ENCODE data around the gene MIS18A. TPM values are rescaled to one million over a fixed set of nuclear protein-coding genes. Genes with fewer than 3 reads are reported as not detected.

The MIS18A gene
- total RNA-seq, 5 donors from 2014 or later (not counting 1 experiment from before 2014, with no cell fraction given): 4.5 to 10.0 (median 9.5) TPM

GRCh38 chr21:32282992-32283391, 4.1 kb upstream of the MIS18A start:
- ChIA-PET CTCF (no interaction called here), POLR2A (no interaction called here)
- Mint-ChIP-seq H3K27ac (no peak overlapping the region), H3K4me3 (no peak overlapping the region), H3K4me1 (peaks cover 18 to 22% (median 20%) of the 10 kb centered on the region in 3 donors), H3K9me3 (no peaks in the 10 kb centered on the region), H3K36me3 (peaks cover 6% of the 10 kb centered on the region), H3K27me3 (no peaks in the 10 kb centered on the region)
- H3K4me3 ChIP-seq (ENCODE audit: control insufficient read depth in 1 of 2, extremely low read depth in 1 of 2, low read length in 1 of 2): no peak overlapping the region
- no peak for ATAC-seq (replicated peaks in 1 of 4)
- no peaks in the 10 kb centered on the region for H3K36me3 ChIP-seq (ENCODE audit: control insufficient read depth in 2 of 2, extremely low read depth in 1 of 2, insufficient read depth in 1 of 2, low read length in 1 of 2)
- DNase-seq: no peak
- WGBS (ENCODE audit: insufficient coverage): 89% methylated on average over 4 of the region's 6 CpGs
- H3K9me3 ChIP-seq: no peaks in the 10 kb centered on the region
- peaks cover 8 to 17% of the 10 kb centered on the region in 2 experiments for H3K4me1 ChIP-seq (ENCODE audit: control insufficient read depth in 1 of 2, extremely low read depth in 1 of 2, insufficient read depth in 2 of 2, low read length in 2 of 2)
- no peaks in the 10 kb centered on the region for H3K27me3 ChIP-seq (replicated peaks in 1 of 2; ENCODE audit: control insufficient read depth in 2 of 2, extremely low read depth in 1 of 2, insufficient read depth in 2 of 2, low read length in 1 of 2)
- no peak overlapping the region for H3K27ac ChIP-seq (ENCODE audit: low read length)

GRCh38 chr21:32281531-32281930, 2.7 kb upstream of the MIS18A start:
- peaks cover 10 to 21% of the 10 kb centered on the region in 2 experiments for H3K4me1 ChIP-seq (ENCODE audit: control insufficient read depth in 1 of 2, extremely low read depth in 1 of 2, insufficient read depth in 2 of 2, low read length in 2 of 2)
- peaks cover 6% of the 10 kb centered on the region for H3K36me3 Mint-ChIP-seq
- peaks cover 20 to 23% (median 22%) of the 10 kb centered on the region in 3 donors for H3K4me1 Mint-ChIP-seq
- WGBS (ENCODE audit: insufficient coverage): no CpG with 5 or more reads among the region's 7 CpGs
- H3K27me3 Mint-ChIP-seq: no peaks in the 10 kb centered on the region
- no peaks in the 10 kb centered on the region for H3K9me3 ChIP-seq
- H3K27ac Mint-ChIP-seq: no peak overlapping the region
- no peaks in the 10 kb centered on the region for H3K27me3 ChIP-seq (replicated peaks in 1 of 2; ENCODE audit: control insufficient read depth in 2 of 2, extremely low read depth in 1 of 2, insufficient read depth in 2 of 2, low read length in 1 of 2)
- ChIA-PET CTCF (no interaction called here), POLR2A (no interaction called here)
- no peaks in the 10 kb centered on the region for H3K9me3 Mint-ChIP-seq
- no peak overlapping the region for H3K4me3 ChIP-seq (ENCODE audit: control insufficient read depth in 1 of 2, extremely low read depth in 1 of 2, low read length in 1 of 2)
- H3K36me3 ChIP-seq (ENCODE audit: control insufficient read depth in 2 of 2, extremely low read depth in 1 of 2, insufficient read depth in 1 of 2, low read length in 1 of 2): no peaks in the 10 kb centered on the region
- no peak for ATAC-seq (replicated peaks in 1 of 4)
- H3K27ac ChIP-seq (ENCODE audit: low read length): no peak overlapping the region
- no peak overlapping the region for H3K4me3 Mint-ChIP-seq
- DNase-seq: no peak

GRCh38 chr21:32279377-32279680, 480 bp upstream of the MIS18A start:
- no peak for DNase-seq
- no peaks in the 10 kb centered on the region for H3K9me3 Mint-ChIP-seq

GRCh38 chr21:32278103-32278502, 746 bp downstream of the MIS18A start:
- H3K4me1 Mint-ChIP-seq: peaks cover 22 to 28% (median 27%) of the 10 kb centered on the region in 3 donors
- CTCF ChIA-PET: no interaction called here
- no peak for ATAC-seq (replicated peaks in 1 of 4)
- no peaks in the 10 kb centered on the region for H3K27me3 Mint-ChIP-seq
- H3K4me1 ChIP-seq (ENCODE audit: control insufficient read depth in 1 of 2, extremely low read depth in 1 of 2, insufficient read depth in 2 of 2, low read length in 2 of 2): peaks cover 10 to 21% of the 10 kb centered on the region in 2 experiments
- no peak overlapping the region for H3K27ac ChIP-seq (ENCODE audit: low read length)
- POLR2A ChIA-PET: no interaction called here
- WGBS (ENCODE audit: insufficient coverage): 5% methylated on average over 4 of the region's 9 CpGs
- no peaks in the 10 kb centered on the region for H3K9me3 Mint-ChIP-seq
- peak overlapping the region; percentile 96 to 99 (median 97) for H3K4me3 Mint-ChIP-seq
- peak overlapping the region; percentile 74 to 84 for H3K4me3 ChIP-seq (ENCODE audit: control insufficient read depth in 1 of 2, extremely low read depth in 1 of 2, low read length in 1 of 2)
- no peaks in the 10 kb centered on the region for H3K9me3 ChIP-seq
- H3K27me3 ChIP-seq (replicated peaks in 1 of 2; ENCODE audit: control insufficient read depth in 2 of 2, extremely low read depth in 1 of 2, insufficient read depth in 2 of 2, low read length in 1 of 2): no peaks in the 10 kb centered on the region
- H3K27ac Mint-ChIP-seq: peak overlapping the region; percentile 49 to 58
- H3K36me3 ChIP-seq (ENCODE audit: control insufficient read depth in 2 of 2, extremely low read depth in 1 of 2, insufficient read depth in 1 of 2, low read length in 1 of 2): peaks cover 0 to 7% of the 10 kb centered on the region in 2 donors
- peak in 1 of 35 experiments; percentile 12 for DNase-seq
- H3K36me3 Mint-ChIP-seq: peaks cover 7% of the 10 kb centered on the region

More at GRCh38 chr21:32279377-32279680, 480 bp upstream of the MIS18A start:
- Mint-ChIP-seq H3K27me3 (no peaks in the 10 kb centered on the region), H3K4me3 (peak overlapping the region; percentile 96 to 99 (median 97)), H3K27ac (peak overlapping the region; percentile 84 to 90), H3K4me1 (peaks cover 22 to 28% (median 27%) of the 10 kb centered on the region in 3 donors), H3K36me3 (peaks cover 6% of the 10 kb centered on the region)
- H3K27ac ChIP-seq (ENCODE audit: low read length): peak overlapping the region; percentile 60
- 0% methylated on average over 1 of the region's 10 CpGs for WGBS (ENCODE audit: insufficient coverage)
- POLR2A ChIA-PET: interaction anchor here in 1 of 2 donors (0.6 kb wide), 2 partner anchors 9 to 109 kb away, joined by 7 to 8 read pairs; no protein-coding TSS in a partner anchor
- H3K9me3 ChIP-seq: no peaks in the 10 kb centered on the region
- peak overlapping the region; percentile 74 to 84 for H3K4me3 ChIP-seq (ENCODE audit: control insufficient read depth in 1 of 2, extremely low read depth in 1 of 2, low read length in 1 of 2)
- H3K27me3 ChIP-seq (replicated peaks in 1 of 2; ENCODE audit: control insufficient read depth in 2 of 2, extremely low read depth in 1 of 2, insufficient read depth in 2 of 2, low read length in 1 of 2): no peaks in the 10 kb centered on the region
- peaks cover 10 to 21% of the 10 kb centered on the region in 2 experiments for H3K4me1 ChIP-seq (ENCODE audit: control insufficient read depth in 1 of 2, extremely low read depth in 1 of 2, insufficient read depth in 2 of 2, low read length in 2 of 2)
- H3K36me3 ChIP-seq (ENCODE audit: control insufficient read depth in 2 of 2, extremely low read depth in 1 of 2, insufficient read depth in 1 of 2, low read length in 1 of 2): no peaks in the 10 kb centered on the region
- CTCF ChIA-PET: interaction anchor here (0.6 to 0.7 kb wide), 4 partner anchors 111 to 1070 kb away, joined by 4 to 9 read pairs (median 8); no protein-coding TSS in a partner anchor
- no peak for ATAC-seq (replicated peaks in 1 of 4)

- POLR2A ChIA-PET: interaction anchor here (0.5 to 0.6 kb wide), 2 partner anchors 642 to 1312 kb away, joined by 3 to 5 read pairs; partner anchors contain the start of gene DONSON (in 1 of the 2)
- H3K4me1 Mint-ChIP-seq: peaks cover 22 to 28% (median 27%) of the 10 kb centered on the region in 3 donors
- H3K36me3 Mint-ChIP-seq: peaks cover 8% of the 10 kb centered on the region
- Histone ChIP-seq H3K9me3 (no peaks in the 10 kb centered on the region), H3K4me3 (ENCODE audit: control insufficient read depth in 1 of 2, extremely low read depth in 1 of 2, low read length in 1 of 2) (no peak overlapping the region), H3K27ac (ENCODE audit: low read length) (no peak overlapping the region), H3K27me3 (replicated peaks in 1 of 2; ENCODE audit: control insufficient read depth in 2 of 2, extremely low read depth in 1 of 2, insufficient read depth in 2 of 2, low read length in 1 of 2) (no peaks in the 10 kb centered on the region), H3K36me3 (ENCODE audit: control insufficient read depth in 2 of 2, extremely low read depth in 1 of 2, insufficient read depth in 1 of 2, low read length in 1 of 2) (peaks cover 0 to 14% of the 10 kb centered on the region in 2 donors), H3K4me1 (ENCODE audit: control insufficient read depth in 1 of 2, extremely low read depth in 1 of 2, insufficient read depth in 2 of 2, low read length in 2 of 2) (peaks cover 10 to 21% of the 10 kb centered on the region in 2 experiments)
- H3K27me3 Mint-ChIP-seq: no peaks in the 10 kb centered on the region
- no peak overlapping the region for H3K4me3 Mint-ChIP-seq
- H3K9me3 Mint-ChIP-seq: no peaks in the 10 kb centered on the region
- WGBS (ENCODE audit: insufficient coverage): 100% methylated on average over 1 of the region's 4 CpGs
- CTCF ChIA-PET: interaction anchor here in 1 of 2 donors (0.5 to 0.7 kb wide), 2 partner anchors 324 to 746 kb away, joined by 3 to 4 read pairs; no protein-coding TSS in a partner anchor
- no peak overlapping the region for H3K27ac Mint-ChIP-seq
- ATAC-seq (replicated peaks in 1 of 4): no peak
- DNase-seq: no peak
Observed at GRCh38 chr21:32276671-32277070, 2.2 kb downstream of the MIS18A start.

GRCh38 chr21:32270748-32271147, 8.1 kb downstream of the MIS18A start:
- ATAC-seq (replicated peaks in 1 of 4): no peak
- Histone ChIP-seq H3K9me3 (no peaks in the 10 kb centered on the region), H3K4me3 (ENCODE audit: control insufficient read depth in 1 of 2, extremely low read depth in 1 of 2, low read length in 1 of 2) (no peak overlapping the region), H3K27me3 (replicated peaks in 1 of 2; ENCODE audit: control insufficient read depth in 2 of 2, extremely low read depth in 1 of 2, insufficient read depth in 2 of 2, low read length in 1 of 2) (no peaks in the 10 kb centered on the region), H3K4me1 (ENCODE audit: control insufficient read depth in 1 of 2, extremely low read depth in 1 of 2, insufficient read depth in 2 of 2, low read length in 2 of 2) (no peaks in the 10 kb centered on the region), H3K36me3 (ENCODE audit: control insufficient read depth in 2 of 2, extremely low read depth in 1 of 2, insufficient read depth in 1 of 2, low read length in 1 of 2) (peaks cover 0 to 35% of the 10 kb centered on the region in 2 donors), H3K27ac (ENCODE audit: low read length) (no peak overlapping the region)
- no CpG with 5 or more reads among the region's 4 CpGs for WGBS (ENCODE audit: insufficient coverage)
- DNase-seq: no peak
- CTCF ChIA-PET: no interaction called here
- Mint-ChIP-seq H3K27me3 (no peaks in the 10 kb centered on the region), H3K4me3 (no peak overlapping the region), H3K27ac (no peak overlapping the region), H3K4me1 (peaks cover 0 to 4% (median 2%) of the 10 kb centered on the region in 3 donors), H3K9me3 (no peaks in the 10 kb centered on the region), H3K36me3 (peaks cover 40% of the 10 kb centered on the region)
- POLR2A ChIA-PET: interaction anchor here in 1 of 2 donors (0.6 kb wide), 1 partner anchor 8 kb away, joined by 3 read pairs; no protein-coding TSS in a partner anchor
